ENCODE measurements around the gene RABGAP1. TPM values are rescaled to one million over a fixed set of nuclear protein-coding genes. Genes with fewer than 3 reads are reported as not detected.

Gene RABGAP1
- total RNA-seq, 1 experiment from 2014 or later: 55.4 TPM

DNA sequence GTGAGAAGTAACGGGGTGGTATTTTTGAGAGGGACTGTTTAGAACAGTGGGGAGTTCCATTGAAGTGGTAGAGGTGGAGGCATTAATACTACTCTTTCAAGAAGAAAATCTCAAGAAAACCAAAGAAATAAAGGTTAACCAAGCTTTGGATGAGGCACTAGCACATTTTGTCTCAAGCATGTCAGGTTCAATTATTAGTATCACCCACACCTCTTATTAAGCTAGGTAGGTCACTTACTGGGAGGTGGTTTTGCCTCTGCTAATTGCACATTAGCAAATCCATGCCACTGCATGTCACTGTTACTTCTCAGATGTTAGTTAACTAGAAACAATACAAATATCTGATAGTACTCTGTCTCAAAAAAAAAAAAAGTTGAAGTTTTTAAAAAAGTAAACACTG is 10.2 kb downstream of the RABGAP1 start:
- ChIA-PET CTCF (no interaction called here), POLR2A (no interaction called here)
- no peaks in the 10 kb centered on the region for H3K9me3 Mint-ChIP-seq (ENCODE audit: unreplicated experiment)
- Histone ChIP-seq H3K4me1 (no peaks in the 10 kb centered on the region), H3K9me3 (no peaks in the 10 kb centered on the region), H3K27me3 (replicated peaks; ENCODE audit: control insufficient read depth, insufficient read depth, low read length) (no peaks in the 10 kb centered on the region), H3K4me3 (ENCODE audit: low read depth, low read length) (no peak overlapping the region), H3K36me3 (ENCODE audit: control insufficient read depth, insufficient read depth, low read length) (no peaks in the 10 kb centered on the region)
- no peak overlapping the region for H3K27ac Mint-ChIP-seq (ENCODE audit: unreplicated experiment)
- TF ChIP-seq, protein P1, sequence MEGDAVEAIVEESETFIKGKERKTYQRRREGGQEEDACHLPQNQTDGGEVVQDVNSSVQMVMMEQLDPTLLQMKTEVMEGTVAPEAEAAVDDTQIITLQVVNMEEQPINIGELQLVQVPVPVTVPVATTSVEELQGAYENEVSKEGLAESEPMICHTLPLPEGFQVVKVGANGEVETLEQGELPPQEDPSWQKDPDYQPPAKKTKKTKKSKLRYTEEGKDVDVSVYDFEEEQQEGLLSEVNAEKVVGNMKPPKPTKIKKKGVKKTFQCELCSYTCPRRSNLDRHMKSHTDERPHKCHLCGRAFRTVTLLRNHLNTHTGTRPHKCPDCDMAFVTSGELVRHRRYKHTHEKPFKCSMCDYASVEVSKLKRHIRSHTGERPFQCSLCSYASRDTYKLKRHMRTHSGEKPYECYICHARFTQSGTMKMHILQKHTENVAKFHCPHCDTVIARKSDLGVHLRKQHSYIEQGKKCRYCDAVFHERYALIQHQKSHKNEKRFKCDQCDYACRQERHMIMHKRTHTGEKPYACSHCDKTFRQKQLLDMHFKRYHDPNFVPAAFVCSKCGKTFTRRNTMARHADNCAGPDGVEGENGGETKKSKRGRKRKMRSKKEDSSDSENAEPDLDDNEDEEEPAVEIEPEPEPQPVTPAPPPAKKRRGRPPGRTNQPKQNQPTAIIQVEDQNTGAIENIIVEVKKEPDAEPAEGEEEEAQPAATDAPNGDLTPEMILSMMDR (IDR thresholded peaks at IDR 0.05; ENCODE audit: insufficient read depth in 1 of 2, low read depth in 1 of 2, low read length in 1 of 2, severe bottlenecking in 1 of 2, unreplicated experiment in 1 of 2): no peak
- H3K27me3 Mint-ChIP-seq (ENCODE audit: insufficient read depth, unreplicated experiment): no peaks in the 10 kb centered on the region
- peaks cover 27% of the 10 kb centered on the region for H3K4me1 Mint-ChIP-seq (ENCODE audit: low read depth, unreplicated experiment)
- no peak overlapping the region for H3K4me3 Mint-ChIP-seq (ENCODE audit: unreplicated experiment)
- H3K36me3 Mint-ChIP-seq (ENCODE audit: insufficient read depth, unreplicated experiment): peaks cover 9% of the 10 kb centered on the region
- BruUV-seq (replicated peaks): no TSS peak
- intact Hi-C loops (cut with micrococcal nuclease; ENCODE audit: unreplicated experiment): no loop called here
- DNase-seq: no peak

DNA sequence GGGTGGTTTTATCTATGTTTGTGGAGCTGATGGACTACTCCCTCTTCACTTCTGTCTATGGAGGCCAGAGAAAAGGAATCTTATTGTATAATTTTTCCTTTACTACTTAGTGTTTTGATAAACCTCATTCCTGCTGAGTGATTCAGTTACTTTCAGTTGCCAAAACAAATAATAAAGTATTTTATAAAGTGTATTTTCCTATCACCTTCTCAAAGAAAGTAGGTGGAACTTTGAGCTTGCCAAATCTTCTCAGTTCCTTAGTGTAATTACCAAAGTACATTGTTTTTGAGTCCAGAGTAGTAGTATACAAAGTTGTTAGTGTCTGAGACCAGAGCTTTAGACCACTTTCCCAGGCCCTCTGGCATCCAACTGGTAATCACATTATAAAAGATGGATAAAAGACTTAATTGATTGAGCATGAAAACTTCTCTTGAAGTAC is 13.5 kb downstream of the RABGAP1 start:
- H3K27ac Mint-ChIP-seq (ENCODE audit: unreplicated experiment): no peak overlapping the region

DNA sequence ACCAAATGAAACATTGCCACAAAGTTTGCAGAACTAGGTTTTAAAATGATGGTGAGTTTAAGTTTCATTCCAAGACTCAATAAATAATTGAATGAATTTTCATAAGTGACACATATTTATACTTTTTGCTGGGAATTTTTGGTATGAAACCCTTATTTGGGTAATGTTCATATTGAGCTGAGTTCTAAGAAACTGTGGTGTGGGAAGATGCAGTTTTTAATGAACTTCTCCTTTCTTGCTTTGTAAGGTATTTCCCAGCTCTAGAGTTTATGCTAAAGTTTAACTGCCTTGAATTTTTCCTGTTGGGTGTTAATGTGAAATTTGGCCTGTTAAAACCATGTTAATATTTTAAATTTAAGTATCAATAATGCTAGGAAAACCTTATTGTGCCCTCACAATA is 15.1 kb downstream of the RABGAP1 start:
- peaks cover 33% of the 10 kb centered on the region for H3K36me3 Mint-ChIP-seq (ENCODE audit: insufficient read depth, unreplicated experiment)
- TF ChIP-seq, protein P1 (IDR thresholded peaks at IDR 0.05; ENCODE audit: insufficient read depth in 1 of 2, low read depth in 1 of 2, low read length in 1 of 2, severe bottlenecking in 1 of 2, unreplicated experiment in 1 of 2): no peak
- DNase-seq: no peak
- Histone ChIP-seq H3K9me3 (no peaks in the 10 kb centered on the region), H3K27me3 (replicated peaks; ENCODE audit: control insufficient read depth, insufficient read depth, low read length) (no peaks in the 10 kb centered on the region), H3K4me3 (ENCODE audit: low read depth, low read length) (no peak overlapping the region), H3K36me3 (ENCODE audit: control insufficient read depth, insufficient read depth, low read length) (peaks cover 1% of the 10 kb centered on the region), H3K4me1 (no peaks in the 10 kb centered on the region)
- no peak overlapping the region for H3K4me3 Mint-ChIP-seq (ENCODE audit: unreplicated experiment)
- no peaks in the 10 kb centered on the region for H3K27me3 Mint-ChIP-seq (ENCODE audit: insufficient read depth, unreplicated experiment)
- POLR2A ChIA-PET: interaction anchor here (0.9 kb wide), 1 partner anchor 15 kb away, joined by 6 read pairs; the partner anchor contains the start of gene RABGAP1
- CTCF ChIA-PET: no interaction called here
- no TSS peak for BruUV-seq (replicated peaks)
- H3K4me1 Mint-ChIP-seq (ENCODE audit: low read depth, unreplicated experiment): peaks cover 26% of the 10 kb centered on the region
- H3K9me3 Mint-ChIP-seq (ENCODE audit: unreplicated experiment): no peaks in the 10 kb centered on the region
- intact Hi-C loops (cut with micrococcal nuclease; ENCODE audit: unreplicated experiment): no loop called here
- H3K27ac Mint-ChIP-seq (ENCODE audit: unreplicated experiment): no peak overlapping the region

More for the DNA sequence above, 13.5 kb downstream of the RABGAP1 start:
- Histone ChIP-seq H3K36me3 (ENCODE audit: control insufficient read depth, insufficient read depth, low read length) (peaks cover 1% of the 10 kb centered on the region), H3K9me3 (no peaks in the 10 kb centered on the region), H3K27me3 (replicated peaks; ENCODE audit: control insufficient read depth, insufficient read depth, low read length) (no peaks in the 10 kb centered on the region), H3K4me3 (ENCODE audit: low read depth, low read length) (no peak overlapping the region), H3K4me1 (no peaks in the 10 kb centered on the region)
- Mint-ChIP-seq H3K4me3 (ENCODE audit: unreplicated experiment) (no peak overlapping the region), H3K9me3 (ENCODE audit: unreplicated experiment) (no peaks in the 10 kb centered on the region), H3K27me3 (ENCODE audit: insufficient read depth, unreplicated experiment) (no peaks in the 10 kb centered on the region), H3K36me3 (ENCODE audit: insufficient read depth, unreplicated experiment) (peaks cover 25% of the 10 kb centered on the region), H3K4me1 (ENCODE audit: low read depth, unreplicated experiment) (peaks cover 26% of the 10 kb centered on the region)
- BruUV-seq (replicated peaks): no TSS peak
- TF ChIP-seq, protein P1 (IDR thresholded peaks at IDR 0.05; ENCODE audit: insufficient read depth in 1 of 2, low read depth in 1 of 2, low read length in 1 of 2, severe bottlenecking in 1 of 2, unreplicated experiment in 1 of 2): no peak
- no peak for DNase-seq
- CTCF ChIA-PET: no interaction called here
- intact Hi-C loops (cut with micrococcal nuclease; ENCODE audit: unreplicated experiment): no loop called here
- POLR2A ChIA-PET: interaction anchor here (0.6 kb wide), 1 partner anchor 37 kb away, joined by 3 read pairs; no protein-coding TSS in a partner anchor
